Osteocyte (in vitro differentiated cells): Measurements from ENCODE around the gene ZC4H2. TPM values are rescaled to one million over a fixed set of nuclear protein-coding genes. Genes with fewer than 3 reads are reported as not detected.

Experiments
- DNase-seq: peaks from one replicate; pipeline ENCODE4 v3.0.0; 2021; ENCODE audit warnings: mixed read lengths; ENCODE audit not compliant: unreplicated experiment; ENCODE audit errors: extremely low spot score
- H3K27ac Mint-ChIP-seq: one replicate; pipeline ENCODE4 v1.8.0; 2021; ENCODE audit warnings: mild to moderate bottlenecking, mixed read lengths; ENCODE audit not compliant: unreplicated experiment
- H3K27me3 Mint-ChIP-seq: one replicate; pipeline ENCODE4 v1.8.0; 2021; ENCODE audit warnings: mixed read lengths; ENCODE audit not compliant: unreplicated experiment
- H3K36me3 Mint-ChIP-seq: one replicate; pipeline ENCODE4 v1.8.0; 2021; ENCODE audit warnings: mixed read lengths; ENCODE audit not compliant: unreplicated experiment
- H3K4me1 Mint-ChIP-seq: one replicate; pipeline ENCODE4 v1.8.0; 2021; ENCODE audit warnings: mixed read lengths; ENCODE audit not compliant: unreplicated experiment
- H3K4me3 Mint-ChIP-seq: one replicate; pipeline ENCODE4 v1.8.0; 2021; ENCODE audit warnings: mild to moderate bottlenecking, moderate library complexity, mixed read lengths; ENCODE audit not compliant: unreplicated experiment
- H3K9me3 Mint-ChIP-seq: one replicate; pipeline ENCODE4 v1.8.0; 2021; ENCODE audit warnings: mixed read lengths; ENCODE audit not compliant: unreplicated experiment
- total RNA-seq: library from RNA; stranded (reverse); gene quantifications from 2 replicates; pipeline ENCODE4 v1.2.1, GENCODE V29; 2021
- TF ChIP-seq, protein P1 (sequence below): fragments of 200-600 bp; sonication (generic); IDR thresholded peaks from 2 replicates; pipeline ENCODE4 v1.5.0; 2021; ENCODE audit warnings: antibody characterized with exemption, mild to moderate bottlenecking, moderate library complexity

ZC4H2 gene
- total RNA-seq, 1 donor from 2014 or later = 17.5 TPM

DNA sequence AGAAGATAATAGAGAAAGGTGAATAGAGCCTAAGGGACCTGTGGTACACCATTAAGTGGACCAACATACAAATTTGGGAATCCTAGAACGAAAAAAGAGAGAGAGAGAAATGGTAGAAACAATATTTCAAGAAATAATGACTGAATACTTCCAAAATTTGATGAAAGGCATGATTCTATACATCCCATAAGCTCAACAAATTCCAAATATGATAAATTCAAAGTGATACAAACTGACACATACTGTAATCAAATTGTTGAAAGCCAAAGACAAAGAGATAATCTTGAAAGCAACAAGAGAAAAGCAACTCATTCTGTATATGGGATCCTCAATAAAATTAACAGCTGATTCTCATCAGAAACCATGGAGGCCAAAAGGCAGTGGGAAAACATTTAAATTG is 20.6 kb upstream of the ZC4H2 start:
- Mint-ChIP-seq H3K27ac (no peak overlapping the region), H3K36me3 (no peaks in the 10 kb centered on the region), H3K4me3 (no peak overlapping the region), H3K27me3 (no peaks in the 10 kb centered on the region), H3K4me1 (no peaks in the 10 kb centered on the region), H3K9me3 (peaks cover 46% of the 10 kb centered on the region)
- TF ChIP-seq, protein P1, sequence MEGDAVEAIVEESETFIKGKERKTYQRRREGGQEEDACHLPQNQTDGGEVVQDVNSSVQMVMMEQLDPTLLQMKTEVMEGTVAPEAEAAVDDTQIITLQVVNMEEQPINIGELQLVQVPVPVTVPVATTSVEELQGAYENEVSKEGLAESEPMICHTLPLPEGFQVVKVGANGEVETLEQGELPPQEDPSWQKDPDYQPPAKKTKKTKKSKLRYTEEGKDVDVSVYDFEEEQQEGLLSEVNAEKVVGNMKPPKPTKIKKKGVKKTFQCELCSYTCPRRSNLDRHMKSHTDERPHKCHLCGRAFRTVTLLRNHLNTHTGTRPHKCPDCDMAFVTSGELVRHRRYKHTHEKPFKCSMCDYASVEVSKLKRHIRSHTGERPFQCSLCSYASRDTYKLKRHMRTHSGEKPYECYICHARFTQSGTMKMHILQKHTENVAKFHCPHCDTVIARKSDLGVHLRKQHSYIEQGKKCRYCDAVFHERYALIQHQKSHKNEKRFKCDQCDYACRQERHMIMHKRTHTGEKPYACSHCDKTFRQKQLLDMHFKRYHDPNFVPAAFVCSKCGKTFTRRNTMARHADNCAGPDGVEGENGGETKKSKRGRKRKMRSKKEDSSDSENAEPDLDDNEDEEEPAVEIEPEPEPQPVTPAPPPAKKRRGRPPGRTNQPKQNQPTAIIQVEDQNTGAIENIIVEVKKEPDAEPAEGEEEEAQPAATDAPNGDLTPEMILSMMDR = no peak
- no peak for DNase-seq

- H3K27ac Mint-ChIP-seq = no peak overlapping the region
- no peaks in the 10 kb centered on the region for H3K4me1 Mint-ChIP-seq
- DNase-seq = no peak
- H3K36me3 Mint-ChIP-seq = no peaks in the 10 kb centered on the region
- H3K27me3 Mint-ChIP-seq = no peaks in the 10 kb centered on the region
- H3K4me3 Mint-ChIP-seq = no peak overlapping the region
- peaks cover 46% of the 10 kb centered on the region for H3K9me3 Mint-ChIP-seq
- TF ChIP-seq, protein P1 = no peak
Observed at GRCh38 chrX:64994131-64994798, 18.0 kb upstream of the ZC4H2 start.

DNA sequence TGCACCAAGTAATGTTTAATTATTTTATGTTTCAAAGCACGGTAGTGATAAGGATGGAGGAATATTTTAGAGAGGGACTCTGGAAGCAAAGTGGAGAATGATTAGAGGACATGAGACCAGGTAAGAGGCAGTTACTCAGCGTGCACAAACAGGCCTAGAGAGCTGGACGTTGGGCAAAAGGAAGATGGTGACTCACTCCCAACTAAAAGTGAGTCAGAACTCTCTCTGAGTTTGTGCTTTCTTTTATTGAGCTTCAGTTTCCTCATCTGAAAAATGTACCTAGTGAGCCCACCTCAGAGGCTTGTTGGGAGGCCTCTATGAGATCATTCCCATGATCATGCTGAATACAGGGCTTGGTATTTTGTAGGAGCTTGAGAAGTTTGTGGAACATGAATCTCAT is 1.6 kb upstream of the ZC4H2 start:
- Mint-ChIP-seq H3K9me3 (peaks cover 8% of the 10 kb centered on the region), H3K4me3 (no peak overlapping the region), H3K36me3 (no peaks in the 10 kb centered on the region), H3K27me3 (no peaks in the 10 kb centered on the region), H3K4me1 (peaks cover 5% of the 10 kb centered on the region), H3K27ac (no peak overlapping the region)
- no peak for DNase-seq
- TF ChIP-seq, protein P1 = no peak

GRCh38 chrX:64977051-64977450 is 801 bp upstream of the ZC4H2 start:
- TF ChIP-seq, protein P1 = no peak
- Mint-ChIP-seq H3K4me3 (peak overlapping the region; percentile 87), H3K27ac (no peak overlapping the region), H3K4me1 (peaks cover 5% of the 10 kb centered on the region), H3K9me3 (peaks cover 11% of the 10 kb centered on the region), H3K27me3 (no peaks in the 10 kb centered on the region), H3K36me3 (no peaks in the 10 kb centered on the region)
- no peak for DNase-seq

DNA sequence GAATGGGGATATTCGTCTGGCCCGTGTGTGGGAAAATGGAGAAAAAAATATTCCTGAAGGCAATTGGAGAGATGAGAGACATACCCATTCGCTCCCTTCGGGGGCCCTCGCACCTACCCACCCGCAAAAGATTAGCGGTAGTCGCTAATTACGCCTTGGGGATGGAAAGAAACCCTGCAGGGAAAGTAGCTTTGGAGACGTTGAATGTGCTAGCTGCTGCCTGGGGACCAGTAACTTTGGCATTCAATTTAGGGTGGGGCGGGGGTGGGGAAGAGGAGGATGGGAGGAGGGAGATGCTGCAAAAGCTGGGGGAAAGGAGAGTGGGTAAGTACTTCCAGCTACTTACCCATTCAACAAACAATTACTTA is 407 bp upstream of the ZC4H2 start:
- Mint-ChIP-seq H3K9me3 (peaks cover 13% of the 10 kb centered on the region), H3K36me3 (no peaks in the 10 kb centered on the region), H3K4me1 (peaks cover 5% of the 10 kb centered on the region), H3K4me3 (peak overlapping the region; percentile 87), H3K27ac (no peak overlapping the region), H3K27me3 (no peaks in the 10 kb centered on the region)
- TF ChIP-seq, protein P1 = no peak
- no peak for DNase-seq
